Measurements from ENCODE around the gene SPATA31C1.

Gene SPATA31C1

GRCh38 chr9:87891754-87892153 lies 26.0 kb upstream of the SPATA31C1 start:
- Histone ChIP-seq H3K9ac (ENCODE audit: low read length) (no peak overlapping the region), H3K4me2 (ENCODE audit: low read depth, low read length) (no peak overlapping the region), H3K4me3 (ENCODE audit: low read length) (no peak overlapping the region), H3K9me2 (replicated peaks; ENCODE audit: insufficient read depth, low read length) (no peaks in the 10 kb centered on the region), H3K4me1 (ENCODE audit: low read length) (peaks cover 9% of the 10 kb centered on the region; the same call in 1 of the 2 replicates), H3K79me2 (ENCODE audit: low read length) (no peaks in the 10 kb centered on the region), H3K36me3 (replicated peaks; ENCODE audit: insufficient read depth, low read length) (no peaks in the 10 kb centered on the region), H2AFZ (ENCODE audit: low read length) (no peak overlapping the region), H3F3A (ENCODE audit: insufficient read depth, low read length) (no peaks in the 10 kb centered on the region), H3K27ac (ENCODE audit: low read length) (no peak overlapping the region), H3K27me3 (replicated peaks; ENCODE audit: insufficient read depth, low read length) (no peaks in the 10 kb centered on the region), H3K9me3 (replicated peaks; ENCODE audit: insufficient read depth, low read length) (no peaks in the 10 kb centered on the region), H4K20me1 (ENCODE audit: insufficient read depth, low read length) (no peaks in the 10 kb centered on the region)
- DNase-seq: no peak
- TF ChIP-seq EZH2 (optimal IDR thresholded peaks at IDR 0.05; ENCODE audit: low read depth, low read length) (no peak), EZH2phosphoT487 (IDR thresholded peaks at IDR 0.05; ENCODE audit: low read length) (no peak)
- TF ChIP-seq, protein P1, sequence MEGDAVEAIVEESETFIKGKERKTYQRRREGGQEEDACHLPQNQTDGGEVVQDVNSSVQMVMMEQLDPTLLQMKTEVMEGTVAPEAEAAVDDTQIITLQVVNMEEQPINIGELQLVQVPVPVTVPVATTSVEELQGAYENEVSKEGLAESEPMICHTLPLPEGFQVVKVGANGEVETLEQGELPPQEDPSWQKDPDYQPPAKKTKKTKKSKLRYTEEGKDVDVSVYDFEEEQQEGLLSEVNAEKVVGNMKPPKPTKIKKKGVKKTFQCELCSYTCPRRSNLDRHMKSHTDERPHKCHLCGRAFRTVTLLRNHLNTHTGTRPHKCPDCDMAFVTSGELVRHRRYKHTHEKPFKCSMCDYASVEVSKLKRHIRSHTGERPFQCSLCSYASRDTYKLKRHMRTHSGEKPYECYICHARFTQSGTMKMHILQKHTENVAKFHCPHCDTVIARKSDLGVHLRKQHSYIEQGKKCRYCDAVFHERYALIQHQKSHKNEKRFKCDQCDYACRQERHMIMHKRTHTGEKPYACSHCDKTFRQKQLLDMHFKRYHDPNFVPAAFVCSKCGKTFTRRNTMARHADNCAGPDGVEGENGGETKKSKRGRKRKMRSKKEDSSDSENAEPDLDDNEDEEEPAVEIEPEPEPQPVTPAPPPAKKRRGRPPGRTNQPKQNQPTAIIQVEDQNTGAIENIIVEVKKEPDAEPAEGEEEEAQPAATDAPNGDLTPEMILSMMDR (IDR thresholded peaks at IDR 0.05; ENCODE audit: low read length): no peak

DNA sequence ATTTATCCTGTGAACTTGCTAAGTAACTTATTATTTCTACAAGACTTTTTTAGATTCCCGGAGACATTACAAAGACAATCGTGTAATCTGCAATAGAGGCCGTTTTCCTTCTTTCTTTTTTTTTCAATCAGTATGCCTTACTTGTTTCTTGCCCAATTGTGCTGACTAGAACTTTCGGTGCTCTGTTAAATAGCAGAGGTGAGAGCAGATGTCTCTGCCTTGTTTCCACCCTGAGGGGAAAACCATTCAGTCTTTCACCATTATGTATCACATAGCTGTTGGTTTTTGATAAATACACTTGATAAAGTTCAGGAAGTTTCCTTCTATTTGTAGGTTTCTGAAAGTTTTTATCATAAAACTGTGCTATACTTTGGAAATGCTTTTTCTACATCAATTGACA lies 24.8 kb upstream of the SPATA31C1 start:
- no peaks in the 10 kb centered on the region for H4K20me1 ChIP-seq (ENCODE audit: insufficient read depth, low read length)
- H3K9ac ChIP-seq (ENCODE audit: low read length): no peak overlapping the region
- H3K9me3 ChIP-seq (replicated peaks; ENCODE audit: insufficient read depth, low read length): no peaks in the 10 kb centered on the region
- peak; percentile 83 for DNase-seq
- no peaks in the 10 kb centered on the region for H3K27me3 ChIP-seq (replicated peaks; ENCODE audit: insufficient read depth, low read length)
- H3K4me2 ChIP-seq (ENCODE audit: low read depth, low read length): peak overlapping the region; percentile 2; the same call in 1 of the 2 replicates
- H3K79me2 ChIP-seq (ENCODE audit: low read length): no peaks in the 10 kb centered on the region
- no peaks in the 10 kb centered on the region for H3F3A ChIP-seq (ENCODE audit: insufficient read depth, low read length)
- H3K4me1 ChIP-seq (ENCODE audit: low read length): peaks cover 9% of the 10 kb centered on the region; the same call in 1 of the 2 replicates
- H3K9me2 ChIP-seq (replicated peaks; ENCODE audit: insufficient read depth, low read length): no peaks in the 10 kb centered on the region
- no peaks in the 10 kb centered on the region for H3K36me3 ChIP-seq (replicated peaks; ENCODE audit: insufficient read depth, low read length)
- H3K27ac ChIP-seq (ENCODE audit: low read length): no peak overlapping the region
- H2AFZ ChIP-seq (ENCODE audit: low read length): no peak overlapping the region
- H3K4me3 ChIP-seq (ENCODE audit: low read length): no peak overlapping the region
- no peak for TF ChIP-seq EZH2phosphoT487 (IDR thresholded peaks at IDR 0.05; ENCODE audit: low read length)
- TF ChIP-seq, protein P1 (IDR thresholded peaks at IDR 0.05; ENCODE audit: low read length): no peak
- TF ChIP-seq EZH2 (optimal IDR thresholded peaks at IDR 0.05; ENCODE audit: low read depth, low read length): no peak

- no peak overlapping the region for H2AFZ ChIP-seq (ENCODE audit: low read length)
- H3K9me2 ChIP-seq (replicated peaks; ENCODE audit: insufficient read depth, low read length): no peaks in the 10 kb centered on the region
- TF ChIP-seq EZH2phosphoT487 (IDR thresholded peaks at IDR 0.05; ENCODE audit: low read length): no peak
- peaks cover 9% of the 10 kb centered on the region; the same call in 1 of the 2 replicates for H3K4me1 ChIP-seq (ENCODE audit: low read length)
- no peak overlapping the region for H3K4me3 ChIP-seq (ENCODE audit: low read length)
- DNase-seq: no peak
- no peaks in the 10 kb centered on the region for H4K20me1 ChIP-seq (ENCODE audit: insufficient read depth, low read length)
- no peak overlapping the region for H3K9ac ChIP-seq (ENCODE audit: low read length)
- H3K9me3 ChIP-seq (replicated peaks; ENCODE audit: insufficient read depth, low read length): no peaks in the 10 kb centered on the region
- H3K27ac ChIP-seq (ENCODE audit: low read length): no peak overlapping the region
- no peaks in the 10 kb centered on the region for H3K79me2 ChIP-seq (ENCODE audit: low read length)
- H3K36me3 ChIP-seq (replicated peaks; ENCODE audit: insufficient read depth, low read length): no peaks in the 10 kb centered on the region
- no peaks in the 10 kb centered on the region for H3F3A ChIP-seq (ENCODE audit: insufficient read depth, low read length)
- H3K27me3 ChIP-seq (replicated peaks; ENCODE audit: insufficient read depth, low read length): no peaks in the 10 kb centered on the region
- no peak overlapping the region for H3K4me2 ChIP-seq (ENCODE audit: low read depth, low read length)
Measured at GRCh38 chr9:87894998-87895625, 22.6 kb upstream of the SPATA31C1 start.

- Histone ChIP-seq H3K36me3 (replicated peaks; ENCODE audit: insufficient read depth, low read length) (no peaks in the 10 kb centered on the region), H4K20me1 (ENCODE audit: insufficient read depth, low read length) (no peaks in the 10 kb centered on the region), H3F3A (ENCODE audit: insufficient read depth, low read length) (no peaks in the 10 kb centered on the region)
Measured at GRCh38 chr9:87896891-87897290, 20.9 kb upstream of the SPATA31C1 start.

More at GRCh38 chr9:87896891-87897290, 20.9 kb upstream of the SPATA31C1 start:
- Histone ChIP-seq H3K27me3 (replicated peaks; ENCODE audit: insufficient read depth, low read length) (no peaks in the 10 kb centered on the region), H3K9ac (ENCODE audit: low read length) (no peak overlapping the region), H3K4me2 (ENCODE audit: low read depth, low read length) (no peak overlapping the region), H3K79me2 (ENCODE audit: low read length) (no peaks in the 10 kb centered on the region), H3K27ac (ENCODE audit: low read length) (no peak overlapping the region), H3K4me3 (ENCODE audit: low read length) (no peak overlapping the region), H3K4me1 (ENCODE audit: low read length) (peaks cover 9% of the 10 kb centered on the region; the same call in 1 of the 2 replicates), H3K9me3 (replicated peaks; ENCODE audit: insufficient read depth, low read length) (no peaks in the 10 kb centered on the region), H3K9me2 (replicated peaks; ENCODE audit: insufficient read depth, low read length) (no peaks in the 10 kb centered on the region), H2AFZ (ENCODE audit: low read length) (no peak overlapping the region)
- DNase-seq: no peak
- no peak for TF ChIP-seq EZH2 (optimal IDR thresholded peaks at IDR 0.05; ENCODE audit: low read depth, low read length)
- TF ChIP-seq, protein P1 (IDR thresholded peaks at IDR 0.05; ENCODE audit: low read length): no peak
- no peak for TF ChIP-seq EZH2phosphoT487 (IDR thresholded peaks at IDR 0.05; ENCODE audit: low read length)

Measured in MM.1S (cell line).